Measurements from ENCODE around the gene HASPIN.
"Not testable (repeated sequence)": the region's sequence is repeated elsewhere in the genome, so short reads cannot be mapped to it uniquely, and the experiment has no call there.

The HASPIN gene

DNA sequence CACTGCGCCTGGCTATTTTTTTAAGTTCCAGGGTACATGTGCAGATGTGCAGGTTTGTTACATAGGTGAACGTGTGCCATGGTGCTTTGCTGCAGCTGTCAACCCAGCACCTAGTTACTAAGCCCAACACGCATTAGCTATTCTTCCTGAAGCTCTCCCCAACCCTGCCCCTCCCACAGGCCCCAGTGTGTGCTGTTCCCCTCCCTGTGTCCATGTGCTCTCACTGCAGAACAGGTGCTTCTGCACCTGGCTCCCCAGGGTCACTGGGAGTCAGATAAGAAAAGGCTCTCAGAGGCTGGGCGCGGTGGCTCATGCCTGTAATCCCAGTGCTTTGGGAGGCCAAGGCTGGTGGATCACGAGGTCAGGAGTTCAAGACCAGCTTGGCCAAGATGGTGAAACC lies 6.2 kb downstream of the HASPIN start:
- DNase-seq (ENCODE audit: low read depth) = no peak
- H3K4me3 ChIP-seq (ENCODE audit: low read depth, low read length) = no peak overlapping the region

DNA sequence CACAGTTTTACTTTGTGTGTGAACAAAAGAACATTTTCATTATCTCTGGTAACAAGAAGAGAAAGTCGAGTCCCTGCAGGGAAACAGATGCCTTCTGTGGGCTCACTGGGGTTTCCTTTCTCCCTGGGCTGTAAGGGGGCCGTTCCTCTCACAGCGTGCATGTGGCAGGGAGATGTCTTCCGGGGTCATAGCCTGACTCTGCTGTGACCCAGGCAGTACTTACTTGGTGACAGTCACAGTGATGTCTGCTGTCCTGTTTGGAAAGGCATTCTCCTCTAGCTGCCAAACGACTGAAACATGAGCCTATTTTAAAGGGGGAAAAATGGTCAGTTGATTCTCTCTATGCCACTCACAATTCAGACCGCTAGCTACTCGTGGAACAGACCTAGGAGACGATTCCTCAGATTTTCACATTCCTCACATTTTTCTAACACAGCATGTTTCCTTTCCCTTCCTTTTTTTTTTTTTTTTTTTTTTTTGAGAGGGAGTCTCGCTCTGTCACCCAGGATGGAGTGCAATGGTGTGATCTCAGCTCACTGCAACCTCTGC lies 7.3 kb downstream of the HASPIN start:
- DNase-seq (ENCODE audit: low read depth) = no peak
- H3K4me3 ChIP-seq (ENCODE audit: low read depth, low read length) = no peak overlapping the region

DNA sequence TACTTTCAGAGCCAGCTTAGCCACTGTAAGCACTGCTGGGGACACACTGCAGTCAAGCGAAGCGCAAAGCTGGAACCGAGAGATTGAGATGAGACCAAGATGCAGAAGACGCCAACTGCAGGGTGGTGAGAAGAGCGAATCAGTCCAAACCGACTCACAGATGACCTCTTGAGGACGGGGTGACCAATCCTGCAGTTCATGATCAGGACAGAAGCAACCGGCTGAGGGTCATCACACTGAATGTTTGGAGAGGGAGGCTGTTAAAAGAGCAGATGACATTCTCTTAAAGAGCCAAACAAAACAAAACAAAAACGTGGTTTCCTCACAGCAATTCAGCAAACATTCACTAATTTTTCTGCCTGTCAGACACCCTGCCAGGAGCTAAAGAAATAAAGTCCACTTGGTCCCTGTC lies 8.5 kb downstream of the HASPIN start:
- DNase-seq (ENCODE audit: low read depth) = no peak
- H3K4me3 ChIP-seq (ENCODE audit: low read depth, low read length) = no peak overlapping the region

DNA sequence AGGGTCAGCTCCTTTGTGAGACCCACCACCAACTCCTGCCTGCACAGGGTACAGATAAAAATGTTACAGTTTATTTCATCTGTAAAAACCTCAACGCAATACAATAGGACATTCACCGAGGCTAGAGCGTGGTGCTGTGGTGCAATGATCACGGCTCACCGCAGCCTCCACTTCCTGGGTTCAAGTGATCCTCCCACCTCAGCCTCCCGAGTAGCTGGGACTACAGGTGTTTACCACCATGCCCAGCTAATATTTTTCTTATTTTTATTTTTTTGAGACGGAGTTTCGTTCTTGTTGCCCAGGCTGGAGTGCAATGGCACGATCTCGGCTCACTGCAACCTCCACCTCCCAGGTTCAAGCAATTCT lies 11.2 kb downstream of the HASPIN start:
- H3K4me3 ChIP-seq (ENCODE audit: low read depth, low read length); DNase-seq (ENCODE audit: low read depth): not testable (repeated sequence)

DNA sequence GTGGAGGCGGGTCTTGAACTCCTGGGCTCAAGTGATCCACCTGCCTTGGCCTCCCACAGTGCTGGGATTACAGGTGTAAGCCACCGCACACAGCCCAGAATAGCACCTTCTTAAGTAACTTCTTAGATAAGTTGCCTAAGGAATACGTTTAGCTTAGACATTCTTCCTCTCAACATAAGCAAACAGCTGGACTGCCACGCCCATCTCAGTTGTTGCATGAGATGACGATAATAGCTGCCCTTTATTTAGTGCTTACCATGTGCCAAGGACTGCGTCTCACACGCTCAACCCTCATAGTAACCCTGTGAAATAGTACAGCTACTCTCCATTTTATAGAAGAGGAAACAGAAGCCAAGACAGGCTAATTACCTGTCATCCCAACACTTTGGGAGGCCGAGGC lies 11.8 kb downstream of the HASPIN start:
- H3K4me3 ChIP-seq (ENCODE audit: low read depth, low read length) = no peak overlapping the region
- no peak for DNase-seq (ENCODE audit: low read depth)

DNA sequence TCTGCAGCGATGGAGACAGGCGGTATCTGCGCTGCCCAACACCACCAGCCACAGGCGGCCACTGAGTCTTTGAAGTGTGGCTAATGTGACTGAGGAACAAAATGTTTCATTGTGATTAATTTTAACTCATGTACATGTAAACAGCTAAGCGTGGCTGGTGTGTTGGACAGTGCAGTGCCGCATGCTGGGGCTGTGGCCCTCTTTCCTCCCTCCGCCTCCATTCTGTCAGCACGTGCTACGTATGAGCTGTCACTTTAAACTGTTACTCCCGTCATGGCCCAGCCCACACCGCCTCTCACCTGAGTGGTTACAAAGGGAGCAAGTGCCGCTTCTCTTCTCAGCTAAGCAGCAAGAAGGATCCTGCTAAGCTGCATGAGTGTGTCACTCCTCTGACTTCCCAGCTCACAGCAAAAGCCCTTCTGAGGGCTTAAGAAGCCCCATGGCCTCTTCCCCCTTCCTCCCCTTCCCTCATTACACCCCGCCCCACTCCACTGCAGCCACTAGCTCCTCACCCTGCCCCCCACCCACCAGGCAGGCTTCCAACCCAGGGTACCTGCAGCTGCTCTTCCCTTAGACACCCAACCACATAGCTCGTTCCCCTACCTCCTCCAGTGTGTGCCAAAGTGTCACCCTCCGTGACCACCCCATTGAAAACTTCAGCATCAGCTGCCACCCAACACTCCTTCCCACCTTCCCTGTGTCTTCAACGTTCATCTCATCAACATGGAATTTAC lies 15.0 kb downstream of the HASPIN start:
- no peak for DNase-seq (ENCODE audit: low read depth)
- H3K4me3 ChIP-seq (ENCODE audit: low read depth, low read length) = no peak overlapping the region

DNA sequence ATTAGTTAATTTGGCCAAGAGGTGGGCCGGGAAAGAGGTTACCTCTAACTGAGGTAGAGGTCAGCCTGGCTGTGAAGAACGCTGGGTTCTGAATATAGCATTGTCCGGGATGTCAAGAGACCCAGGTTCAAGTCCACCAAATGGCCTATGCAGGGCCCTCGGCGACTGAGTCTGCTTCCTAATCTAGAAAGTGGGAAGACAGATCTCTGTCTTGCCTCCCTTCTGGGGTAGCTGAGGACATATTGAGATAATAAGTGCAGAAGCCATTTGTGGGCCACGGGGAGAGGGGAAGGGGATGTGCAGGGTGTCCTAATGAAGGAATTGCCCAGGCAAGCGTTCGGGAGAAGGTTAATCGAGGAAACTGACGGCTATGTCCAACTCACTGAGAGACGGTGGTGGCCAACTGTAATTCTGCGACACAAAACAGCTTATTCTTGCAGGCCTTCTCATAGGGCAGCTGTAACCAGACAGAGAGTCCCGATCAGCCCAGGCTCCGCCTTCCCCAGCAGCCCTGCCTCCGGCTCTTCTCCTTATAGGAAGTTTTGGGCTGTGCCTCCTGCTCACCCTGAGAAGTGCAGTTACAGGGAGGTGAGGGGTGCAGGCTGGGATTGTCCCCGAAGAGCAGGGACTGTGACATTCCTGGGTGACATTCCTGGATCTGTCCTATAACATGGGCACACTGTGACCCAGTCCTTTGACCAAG lies 15.9 kb downstream of the HASPIN start:
- no peak overlapping the region for H3K4me3 ChIP-seq (ENCODE audit: low read depth, low read length)
- no peak for DNase-seq (ENCODE audit: low read depth)

DNA sequence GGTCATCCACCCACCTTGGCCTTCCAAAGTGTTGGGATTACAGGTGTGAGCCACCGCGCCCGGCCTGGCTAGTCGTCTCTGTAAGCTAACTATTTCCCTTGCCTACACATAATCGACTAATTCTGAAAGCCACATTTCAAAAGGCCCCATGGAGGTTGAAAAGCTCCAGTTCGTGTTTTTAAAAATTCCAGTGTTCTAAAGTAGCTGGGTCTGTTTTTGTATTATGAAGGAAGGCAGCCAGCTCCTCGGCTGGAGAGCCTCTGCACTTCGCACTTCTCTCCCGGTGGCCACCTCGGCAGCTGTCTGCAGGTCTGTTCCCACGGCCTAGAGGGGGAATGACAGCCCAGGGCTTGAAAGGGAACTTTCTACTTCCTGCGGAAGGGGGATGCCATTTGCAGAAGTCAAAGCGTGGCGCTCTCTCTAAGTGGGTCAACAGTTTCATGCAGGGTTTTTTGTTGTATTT lies 16.9 kb downstream of the HASPIN start:
- DNase-seq (ENCODE audit: low read depth) = no peak
- no peak overlapping the region for H3K4me3 ChIP-seq (ENCODE audit: low read depth, low read length)

DNA sequence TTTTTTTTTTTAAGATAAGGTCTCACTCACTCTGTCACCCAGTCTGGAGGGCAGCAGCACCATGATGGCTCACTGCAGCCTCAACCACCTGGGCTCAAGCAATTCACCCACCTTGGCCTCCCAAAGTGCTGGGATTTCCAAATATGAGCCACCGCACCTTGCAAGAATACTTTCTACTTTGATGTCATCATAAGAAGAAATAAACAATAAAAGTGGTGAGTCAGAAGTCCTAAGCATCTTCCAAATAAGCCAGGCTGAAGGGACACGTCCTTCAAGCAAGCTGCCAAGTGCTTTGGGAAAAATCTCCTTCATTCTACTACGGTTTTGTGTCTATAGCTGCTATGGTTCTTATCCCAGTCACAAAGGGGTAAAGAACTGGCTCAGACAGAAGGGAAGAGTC lies 20.3 kb downstream of the HASPIN start:
- no peak overlapping the region for H3K4me3 ChIP-seq (ENCODE audit: low read depth, low read length)
- DNase-seq (ENCODE audit: low read depth) = no peak

DNA sequence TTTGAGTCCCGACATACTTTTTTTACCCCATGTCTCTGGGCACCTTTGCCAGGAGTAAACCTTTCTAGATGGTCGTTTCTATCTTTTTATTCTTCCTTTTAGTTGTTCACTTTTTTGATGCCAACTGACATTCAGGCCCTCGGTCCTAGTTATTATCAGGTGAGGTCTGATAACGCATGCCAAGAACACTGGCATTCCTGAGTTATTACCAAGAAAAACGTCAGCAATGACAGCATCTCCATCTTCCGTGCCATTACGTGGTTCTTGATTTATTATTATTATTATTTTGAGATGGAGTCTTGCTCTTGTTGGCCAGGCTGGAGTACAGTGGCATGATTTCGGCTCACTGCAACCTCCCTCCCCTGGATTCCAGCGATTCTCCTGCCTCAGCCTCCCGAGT lies 21.4 kb downstream of the HASPIN start:
- H3K4me3 ChIP-seq (ENCODE audit: low read depth, low read length) = no peak overlapping the region
- DNase-seq (ENCODE audit: low read depth) = no peak

DNA sequence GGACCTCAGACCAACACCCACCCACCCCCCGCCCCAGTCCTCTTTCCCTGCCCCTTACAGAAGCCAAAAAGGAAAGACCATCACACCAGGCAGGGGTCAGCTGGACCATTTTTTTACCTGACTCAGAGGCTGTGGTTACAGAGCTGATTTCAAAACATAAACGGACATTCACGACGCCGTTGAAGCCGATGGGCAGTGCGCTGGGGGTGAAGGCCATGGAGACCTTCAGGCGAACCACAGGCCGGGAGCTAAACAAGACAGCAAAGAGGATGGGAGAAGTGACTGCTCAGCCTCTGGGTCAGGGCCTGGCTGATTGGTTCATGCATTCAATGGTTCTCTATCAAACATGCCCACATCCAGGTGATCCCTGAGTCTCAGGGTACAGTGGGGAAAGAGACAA lies 24.1 kb downstream of the HASPIN start:
- no peak for DNase-seq (ENCODE audit: low read depth)
- H3K4me3 ChIP-seq (ENCODE audit: low read depth, low read length) = no peak overlapping the region

DNA sequence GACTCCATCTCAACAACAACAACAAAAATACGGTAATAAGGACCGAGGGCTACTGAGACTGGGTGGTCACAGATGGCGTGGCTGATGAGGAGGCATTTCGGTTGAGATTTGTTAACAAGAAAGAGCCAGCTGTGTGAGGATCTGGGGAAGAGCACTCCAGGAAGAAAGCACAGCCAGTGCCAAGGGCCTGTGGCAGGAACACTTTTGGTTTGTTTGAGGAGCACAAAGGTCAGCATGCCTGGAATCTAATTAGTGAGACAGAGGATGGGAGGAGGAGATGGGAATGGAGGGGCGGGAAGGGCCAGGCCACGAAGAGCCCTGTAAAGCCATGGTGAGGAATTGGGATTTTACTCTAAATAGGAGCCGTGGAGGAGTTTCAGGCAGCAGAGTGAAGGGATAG lies 24.9 kb downstream of the HASPIN start:
- no peak overlapping the region for H3K4me3 ChIP-seq (ENCODE audit: low read depth, low read length)
- DNase-seq (ENCODE audit: low read depth) = no peak

DNA sequence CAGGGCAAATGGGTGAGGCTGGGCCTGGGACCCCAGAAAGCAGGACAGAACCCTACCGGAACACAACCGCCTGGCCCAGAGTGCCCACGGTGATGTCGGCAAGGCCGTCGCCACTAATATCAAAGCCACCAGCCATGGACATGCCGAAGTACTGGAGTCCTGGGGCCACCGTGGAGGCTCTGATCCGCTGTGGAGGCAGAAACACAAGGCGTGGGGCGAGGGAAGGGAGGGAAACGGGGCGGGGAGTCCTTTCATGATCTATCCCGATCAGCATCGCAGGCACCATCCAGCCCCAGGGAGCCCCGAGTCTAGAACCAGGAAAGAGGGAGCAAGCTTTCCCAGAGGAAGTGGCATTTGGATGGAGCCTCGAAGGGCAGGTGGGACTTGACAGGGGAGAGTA lies 26.6 kb downstream of the HASPIN start:
- no peak for DNase-seq (ENCODE audit: low read depth)
- no peak overlapping the region for H3K4me3 ChIP-seq (ENCODE audit: low read depth, low read length)

DNA sequence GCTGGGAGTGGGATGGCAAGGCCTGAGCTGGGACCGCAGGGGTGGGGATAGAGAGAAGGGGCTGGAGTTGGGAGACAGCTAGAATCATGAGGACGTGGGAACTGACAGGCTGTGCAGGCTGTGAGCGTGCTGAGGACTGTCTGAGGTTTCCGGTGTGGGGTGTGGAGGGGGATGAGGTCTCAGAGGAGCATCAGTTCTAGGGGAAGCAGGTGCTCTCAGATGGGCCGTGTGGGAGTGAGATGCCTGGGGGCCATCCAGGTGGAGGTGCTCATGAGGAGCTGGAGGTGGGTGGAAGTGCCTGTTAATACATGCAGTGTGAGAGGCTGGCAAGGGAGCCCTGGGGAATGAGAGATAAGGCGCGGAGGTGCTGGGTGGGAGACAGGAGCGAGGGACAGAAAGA lies 27.2 kb downstream of the HASPIN start:
- H3K4me3 ChIP-seq (ENCODE audit: low read depth, low read length) = no peak overlapping the region
- no peak for DNase-seq (ENCODE audit: low read depth)

DNA sequence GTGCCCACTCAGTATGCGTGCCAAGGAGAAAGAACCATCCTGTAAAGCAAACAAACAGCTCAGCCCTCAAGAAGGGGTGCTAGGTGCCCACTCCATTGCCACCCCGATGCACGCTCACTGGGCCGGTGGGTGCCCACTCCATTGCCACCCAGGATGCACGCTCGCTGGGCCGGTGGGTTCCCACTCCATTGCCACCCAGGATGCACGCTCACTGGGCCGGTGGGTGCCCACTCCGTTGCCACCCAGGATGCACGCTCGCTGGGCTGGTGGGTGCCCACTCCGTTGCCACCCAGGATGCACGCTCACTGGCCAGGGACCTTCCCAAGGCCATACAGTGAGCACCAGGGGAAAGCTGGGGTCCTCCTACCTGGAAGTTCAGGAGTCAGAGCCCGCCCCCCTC lies 28.1 kb downstream of the HASPIN start:
- no peak overlapping the region for H3K4me3 ChIP-seq (ENCODE audit: low read depth, low read length)
- DNase-seq (ENCODE audit: low read depth) = no peak

DNA sequence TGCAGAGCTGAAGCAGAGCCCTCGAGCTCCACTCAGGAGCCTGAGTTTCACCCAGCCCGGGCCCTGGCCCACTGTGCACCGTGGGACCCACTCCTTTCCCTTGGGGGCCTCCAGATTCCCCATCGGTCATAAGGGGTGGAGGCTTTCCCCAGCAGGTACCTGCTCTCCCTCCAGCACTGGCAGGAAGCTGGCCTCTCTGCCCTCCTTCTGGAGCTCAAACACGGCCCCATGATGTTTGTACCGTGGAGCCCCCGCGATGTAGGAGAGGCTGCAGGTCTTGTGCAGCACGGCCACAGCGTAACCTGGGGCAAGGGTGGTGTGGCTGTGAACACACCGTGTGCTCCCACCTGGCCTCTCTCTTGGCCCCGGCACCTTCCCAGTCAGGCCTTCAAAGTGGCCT lies 29.9 kb downstream of the HASPIN start:
- no peak overlapping the region for H3K4me3 ChIP-seq (ENCODE audit: low read depth, low read length)
- no peak for DNase-seq (ENCODE audit: low read depth)

DNA sequence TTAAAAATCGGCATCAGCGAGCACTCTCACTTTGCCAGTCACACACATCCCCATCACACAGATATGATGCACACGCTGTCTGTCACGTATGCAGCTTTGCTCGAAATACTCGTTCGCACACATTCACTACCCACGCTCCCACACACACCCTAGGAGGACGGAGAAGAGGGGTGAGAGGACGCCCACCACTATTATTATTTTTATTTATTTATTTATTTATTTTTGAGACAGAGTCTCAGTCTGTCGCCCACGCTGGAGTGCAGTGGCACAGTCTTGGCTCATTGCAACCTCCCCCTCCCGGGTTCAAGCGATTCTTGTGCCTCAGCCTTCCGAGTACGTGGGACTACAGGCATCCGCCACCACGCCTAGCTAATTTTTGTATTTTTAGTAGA lies 30.4 kb downstream of the HASPIN start:
- DNase-seq (ENCODE audit: low read depth) = no peak
- no peak overlapping the region for H3K4me3 ChIP-seq (ENCODE audit: low read depth, low read length)

DNA sequence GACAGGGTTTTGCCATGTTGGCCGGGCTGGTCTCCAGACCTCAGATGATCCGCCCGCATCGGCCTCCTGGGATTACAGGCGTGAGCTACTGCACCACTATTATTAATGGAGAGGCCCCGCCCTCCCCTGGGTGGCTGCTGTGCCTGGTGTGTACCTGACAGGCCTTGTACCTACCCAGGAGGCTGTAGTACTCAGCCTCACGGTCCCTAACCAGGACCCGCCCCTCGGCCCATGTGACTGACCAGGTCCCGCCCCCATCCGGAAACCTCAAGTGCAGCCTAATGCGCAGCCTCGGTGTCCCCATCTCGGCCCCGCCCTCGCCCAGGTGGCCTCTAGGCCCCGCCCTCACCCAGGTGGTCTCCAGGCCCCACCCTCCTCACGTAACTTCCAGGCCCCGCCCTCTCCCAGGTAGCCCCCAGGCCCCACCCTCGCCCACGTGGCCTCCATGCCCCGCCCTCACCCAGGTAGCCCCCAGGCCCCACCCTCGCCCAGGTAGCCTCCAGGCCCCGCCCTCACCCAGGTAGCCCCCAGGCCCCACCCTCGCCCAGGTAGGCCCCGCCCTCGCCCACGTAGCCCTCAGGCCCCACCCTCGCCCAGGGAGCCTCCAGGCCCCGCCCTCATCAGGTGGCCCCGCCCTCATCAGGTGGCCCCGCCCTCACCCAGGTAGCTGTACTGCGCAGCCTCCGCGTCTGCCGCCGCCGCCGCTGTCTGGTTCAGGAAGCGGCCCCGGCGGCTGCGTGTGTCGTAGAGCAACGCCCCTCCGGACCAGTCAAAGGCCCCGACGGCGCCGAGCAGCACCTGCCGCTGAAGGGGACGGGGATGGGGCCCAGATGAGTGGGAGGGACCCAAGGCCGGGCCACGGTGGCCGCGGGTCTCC lies 31.0 kb downstream of the HASPIN start:
- DNase-seq (ENCODE audit: low read depth) = no peak
- H3K4me3 ChIP-seq (ENCODE audit: low read depth, low read length) = no peak overlapping the region

DNA sequence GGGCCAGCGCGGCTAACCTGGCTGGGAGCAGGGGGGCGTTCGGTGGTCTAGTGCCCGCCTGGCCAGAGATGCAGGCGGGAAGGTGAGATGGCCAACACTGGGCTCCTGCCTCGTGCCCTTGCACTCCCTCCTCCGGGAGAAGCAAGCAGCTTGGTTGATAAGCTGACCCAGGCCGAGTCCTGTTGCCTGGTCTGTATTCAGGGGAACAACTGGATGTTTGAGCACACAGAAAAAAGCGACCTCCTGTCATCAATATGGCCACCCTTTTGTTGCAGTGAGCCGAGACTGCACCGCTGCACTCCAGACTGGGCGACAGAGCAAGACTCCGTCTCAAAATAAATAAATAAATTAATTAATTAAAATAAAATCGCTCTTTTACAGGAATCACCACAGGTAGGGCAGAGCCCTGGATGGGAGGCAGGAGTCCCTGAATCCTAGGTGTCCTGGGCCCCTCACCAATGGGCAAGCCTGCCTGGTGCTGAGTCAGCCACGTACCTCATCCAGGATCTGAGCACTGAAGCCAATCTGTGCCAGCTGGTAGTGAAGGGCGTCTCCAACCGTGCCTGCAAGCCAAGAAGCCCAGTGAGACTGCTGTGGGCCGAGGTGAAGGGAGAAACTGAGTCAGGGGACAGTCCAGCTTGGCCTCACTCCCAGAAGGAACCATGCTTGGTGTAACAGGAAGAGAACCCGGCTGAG lies 31.8 kb downstream of the HASPIN start:
- no peak for DNase-seq (ENCODE audit: low read depth)
- no peak overlapping the region for H3K4me3 ChIP-seq (ENCODE audit: low read depth, low read length)
